OCI-LY1 (cell line): Measurements from ENCODE around the gene CBR4.

Experiments
- H2AFZ ChIP-seq: fragments of 200-600 bp; sonication (generic), shearing (Covaris generic); 2 replicates; pipeline ENCODE4 v1.6.0; 2014; ENCODE audit warnings: antibody characterized with exemption, mild to moderate bottlenecking, low read length
- H3F3A ChIP-seq: fragments of 200-600 bp; sonication (generic), shearing (Covaris generic); 2 replicates; pipeline ENCODE4 v1.6.0; 2014; ENCODE audit warnings: mild to moderate bottlenecking, antibody characterized with exemption, low read length, moderate library complexity; ENCODE audit not compliant: insufficient read depth
- H3K27ac ChIP-seq: fragments of 200-600 bp; sonication (generic); 2 replicates; pipeline ENCODE4 v1.5.1; 2014; ENCODE audit warnings: low read length, mixed run types, mild to moderate bottlenecking, low read depth; ENCODE audit not compliant: poor library complexity, severe bottlenecking
- H3K27me3 ChIP-seq: fragments of 200-600 bp; sonication (generic); 2 replicates; pipeline ENCODE4 v1.6.0; 2014; ENCODE audit warnings: antibody characterized with exemption, mild to moderate bottlenecking, low read length, moderate library complexity; ENCODE audit not compliant: insufficient read depth
- H3K36me3 ChIP-seq: fragments of 200-600 bp; sonication (generic); 2 replicates; pipeline ENCODE4 v1.6.1; 2014; ENCODE audit warnings: mild to moderate bottlenecking, antibody characterized with exemption, low read length, moderate library complexity, mixed read lengths; ENCODE audit not compliant: insufficient read depth
- H3K4me1 ChIP-seq: fragments of 200-600 bp; sonication (generic); 2 replicates; pipeline ENCODE4 v1.5.1; 2014; ENCODE audit warnings: mild to moderate bottlenecking, low read length, moderate library complexity; ENCODE audit not compliant: insufficient read depth, severe bottlenecking
- H3K4me2 ChIP-seq: fragments of 200-600 bp; sonication (generic), shearing (Covaris generic); 2 replicates; pipeline ENCODE4 v1.6.1; 2014; ENCODE audit warnings: low read length
- H3K4me3 ChIP-seq: fragments of 200-600 bp; sonication (generic); 2 replicates; pipeline ENCODE4 v1.5.1; 2014; ENCODE audit warnings: low read length, low read depth, mild to moderate bottlenecking, mixed read lengths; ENCODE audit not compliant: poor library complexity, severe bottlenecking
- H3K79me2 ChIP-seq: fragments of 200-600 bp; shearing (Covaris generic); 2 replicates; pipeline ENCODE4 v1.6.1; 2016; ENCODE audit warnings: mixed run types, low read length, mixed read lengths; ENCODE audit not compliant: insufficient read depth
- H3K9ac ChIP-seq: fragments of 200-600 bp; sonication (generic), shearing (Covaris generic); 2 replicates; pipeline ENCODE4 v1.6.1; 2014; ENCODE audit warnings: mild to moderate bottlenecking, low read length, mixed read lengths
- H3K9me2 ChIP-seq: fragments of 200-600 bp; sonication (generic), shearing (Covaris generic); 2 replicates; pipeline ENCODE4 v1.6.1; 2014; ENCODE audit warnings: low read depth, mild to moderate bottlenecking, low read length, mixed read lengths
- H3K9me3 ChIP-seq: fragments of 200-600 bp; shearing (Covaris generic); 2 replicates; pipeline ENCODE4 v1.6.1; 2014; ENCODE audit warnings: low read length, mixed read lengths
- H4K20me1 ChIP-seq: fragments of 200-600 bp; sonication (generic), shearing (Covaris generic); 2 replicates; pipeline ENCODE4 v1.6.0; 2016; ENCODE audit warnings: mild to moderate bottlenecking, low read length; ENCODE audit not compliant: insufficient read depth
- CTCF ChIP-seq: fragments of 200-600 bp; sonication (generic), shearing (Covaris generic); IDR thresholded peaks from 2 replicates; pipeline ENCODE4 v1.5.1; 2017; ENCODE audit warnings: mild to moderate bottlenecking, antibody characterized with exemption, low read length, moderate library complexity, mixed read lengths
- EZH2 ChIP-seq: fragments of 200-600 bp; sonication (generic), shearing (Covaris generic); IDR thresholded peaks from 2 replicates; pipeline ENCODE4 v1.8.0; 2017; ENCODE audit warnings: borderline replicate concordance, mixed run types, mild to moderate bottlenecking, antibody characterized with exemption, low read length, moderate library complexity, mixed read lengths

The CBR4 gene

GRCh38 chr4:169050881-169051760 is 41.1 kb upstream of the CBR4 start:
- TF ChIP-seq EZH2 (no peak), CTCF (no peak)
- 0 out of 2 replicates have a peak, but pooled peaks cover 2% of the 10 kb centered on the region for H3K27me3 ChIP-seq
- H3K79me2 ChIP-seq: no peaks in the 10 kb centered on the region
- H3F3A ChIP-seq: no peaks in the 10 kb centered on the region
- no peak overlapping the region for H2AFZ ChIP-seq
- H3K9me2 ChIP-seq: no peaks in the 10 kb centered on the region
- H3K36me3 ChIP-seq: no peaks in the 10 kb centered on the region
- no peaks in the 10 kb centered on the region for H3K4me1 ChIP-seq
- H3K9ac ChIP-seq: no peak overlapping the region
- H4K20me1 ChIP-seq: no peaks in the 10 kb centered on the region
- no peak overlapping the region for H3K4me3 ChIP-seq
- H3K9me3 ChIP-seq: no peaks in the 10 kb centered on the region
- no peak overlapping the region for H3K4me2 ChIP-seq
- H3K27ac ChIP-seq: no peak overlapping the region

- no peak overlapping the region for H2AFZ ChIP-seq
- no peaks in the 10 kb centered on the region for H3K9me3 ChIP-seq
- H4K20me1 ChIP-seq: no peaks in the 10 kb centered on the region
- no peaks in the 10 kb centered on the region for H3K4me1 ChIP-seq
- H3K9ac ChIP-seq: no peak overlapping the region
- H3K4me3 ChIP-seq: no peak overlapping the region
- H3F3A ChIP-seq: no peaks in the 10 kb centered on the region
- H3K36me3 ChIP-seq: no peaks in the 10 kb centered on the region
- no peak for TF ChIP-seq EZH2
- no peak for TF ChIP-seq CTCF
- no peak overlapping the region for H3K4me2 ChIP-seq
- no peaks in the 10 kb centered on the region for H3K79me2 ChIP-seq
- H3K27ac ChIP-seq: no peak overlapping the region
- 0 out of 2 replicates have a peak, but pooled peaks cover 2% of the 10 kb centered on the region for H3K27me3 ChIP-seq
- H3K9me2 ChIP-seq: no peaks in the 10 kb centered on the region
These were observed 40.2 kb upstream of the CBR4 start for GRCh38 chr4:169050284-169050683.

- Histone ChIP-seq H3F3A (no peaks in the 10 kb centered on the region), H3K27me3 (0 out of 2 replicates have a peak, but pooled peaks cover 2% of the 10 kb centered on the region), H4K20me1 (no peaks in the 10 kb centered on the region), H3K27ac (no peak overlapping the region), H3K4me3 (no peak overlapping the region), H3K4me1 (no peaks in the 10 kb centered on the region), H3K9me2 (no peaks in the 10 kb centered on the region), H3K79me2 (no peaks in the 10 kb centered on the region), H2AFZ (no peak overlapping the region), H3K4me2 (no peak overlapping the region), H3K9ac (no peak overlapping the region), H3K9me3 (no peaks in the 10 kb centered on the region), H3K36me3 (no peaks in the 10 kb centered on the region)
- TF ChIP-seq EZH2 (no peak), CTCF (no peak)
These were observed 38.9 kb upstream of the CBR4 start for GRCh38 chr4:169048868-169049414.
